ENCODE measurements around the gene MAGI1.

GRCh38 chr3:65559643-65560042 lies 479.1 kb downstream of the MAGI1 start:
- TF ChIP-seq EZH2phosphoT487 (IDR thresholded peaks at IDR 0.05; ENCODE audit: borderline replicate concordance), result no peak
- TF ChIP-seq CTCF (conservative IDR thresholded peaks at IDR 0.05; ENCODE audit: low read length), result no peak

All from Loucy (cell line).